ENCODE measurements around the gene ZNF385B. TPM values are rescaled to one million over a fixed set of nuclear protein-coding genes. Genes with fewer than 3 reads are reported as not detected.
A peak's percentile ranks its signal among the peaks of the same experiment; 100 is the strongest.

The ZNF385B gene
- total and polyA plus RNA-seq, 2 experiments from 2014 or later: 2.7 to 8.2 TPM

DNA sequence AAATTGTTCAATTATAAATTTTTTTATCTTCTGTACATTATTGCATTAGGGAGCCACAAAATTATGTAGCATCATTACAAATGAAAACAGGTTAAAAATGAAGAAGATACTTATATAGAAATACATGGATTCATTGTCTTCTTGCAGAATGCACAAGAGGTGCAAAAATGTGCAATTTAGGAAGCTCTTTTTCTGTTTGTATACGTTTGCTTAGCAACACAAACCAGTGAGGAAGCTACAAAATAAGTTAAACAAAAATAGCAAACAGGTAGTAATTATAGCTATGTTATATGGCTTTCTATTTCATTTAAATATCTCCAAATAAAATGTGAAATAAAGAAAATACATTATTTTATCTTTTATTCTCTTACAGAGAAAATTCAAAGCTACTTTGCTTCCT, 419.2 kb downstream of the ZNF385B start:
- H3K4me1 ChIP-seq (ENCODE audit: low read depth): peaks cover 20% of the 10 kb centered on the region
- no peaks in the 10 kb centered on the region for H3K36me3 ChIP-seq
- H3K27me3 ChIP-seq: no peaks in the 10 kb centered on the region
- no peak for DNase-seq (ENCODE audit: low read depth in 1 of 2, low spot score in 1 of 2)
- no peak overlapping the region for H3K4me3 ChIP-seq
- TF ChIP-seq CTCF (IDR thresholded peaks at IDR 0.05; ENCODE audit: low read depth, low read length): no peak
- no peaks in the 10 kb centered on the region for H3K9me3 ChIP-seq (ENCODE audit: low read depth)
- H3K27ac ChIP-seq: no peak overlapping the region

GRCh38 chr2:179441551-179441950, 419.9 kb downstream of the ZNF385B start:
- H3K4me1 ChIP-seq (ENCODE audit: low read depth): peaks cover 20% of the 10 kb centered on the region
- no peak for TF ChIP-seq CTCF (IDR thresholded peaks at IDR 0.05; ENCODE audit: low read depth, low read length)
- DNase-seq (ENCODE audit: low read depth in 1 of 2, low spot score in 1 of 2): no peak
- H3K36me3 ChIP-seq: no peaks in the 10 kb centered on the region
- no peak overlapping the region for H3K27ac ChIP-seq
- H3K4me3 ChIP-seq: no peak overlapping the region
- H3K27me3 ChIP-seq: no peaks in the 10 kb centered on the region
- no peaks in the 10 kb centered on the region for H3K9me3 ChIP-seq (ENCODE audit: low read depth)

GRCh38 chr2:179440642-179441251, 420.7 kb downstream of the ZNF385B start:
- no peak overlapping the region for H3K4me3 ChIP-seq
- H3K4me1 ChIP-seq (ENCODE audit: low read depth): peaks cover 20% of the 10 kb centered on the region
- H3K27ac ChIP-seq: no peak overlapping the region
- peak in 1 of 2 donors; percentile 61 for DNase-seq (ENCODE audit: low read depth in 1 of 2, low spot score in 1 of 2)
- H3K36me3 ChIP-seq: no peaks in the 10 kb centered on the region
- TF ChIP-seq CTCF (IDR thresholded peaks at IDR 0.05; ENCODE audit: low read depth, low read length): peak; percentile 68
- H3K9me3 ChIP-seq (ENCODE audit: low read depth): no peaks in the 10 kb centered on the region
- no peaks in the 10 kb centered on the region for H3K27me3 ChIP-seq

DNA sequence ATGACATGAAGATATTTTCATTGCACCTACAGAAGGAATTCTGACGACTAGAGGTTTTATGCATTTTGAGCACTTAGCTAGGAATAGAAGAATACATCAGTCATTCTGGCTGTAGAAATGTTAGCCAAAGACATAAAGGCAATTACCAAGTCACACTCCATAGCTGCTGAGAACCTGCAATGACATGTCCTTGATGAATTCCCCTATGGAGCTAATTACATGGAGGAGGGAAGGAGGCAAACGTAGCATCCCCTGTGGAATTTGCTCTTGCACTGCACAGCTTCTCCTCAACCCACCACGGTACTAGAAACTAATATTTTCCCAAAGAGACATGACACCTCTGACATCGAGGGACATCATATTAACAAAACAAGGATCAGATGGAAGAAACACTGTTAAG, 422.8 kb downstream of the ZNF385B start:
- no peak for DNase-seq (ENCODE audit: low read depth in 1 of 2, low spot score in 1 of 2)

GRCh38 chr2:179437430-179437829, 424.0 kb downstream of the ZNF385B start:
- Histone ChIP-seq H3K4me1 (ENCODE audit: low read depth) (peaks cover 4% of the 10 kb centered on the region), H3K9me3 (ENCODE audit: low read depth) (no peaks in the 10 kb centered on the region), H3K4me3 (no peak overlapping the region), H3K36me3 (no peaks in the 10 kb centered on the region), H3K27ac (no peak overlapping the region), H3K27me3 (no peaks in the 10 kb centered on the region)
- DNase-seq (ENCODE audit: low read depth in 1 of 2, low spot score in 1 of 2): no peak
- no peak for TF ChIP-seq CTCF (IDR thresholded peaks at IDR 0.05; ENCODE audit: low read depth, low read length)

More for the DNA sequence above, 422.8 kb downstream of the ZNF385B start:
- H3K27me3 ChIP-seq: no peaks in the 10 kb centered on the region
- TF ChIP-seq CTCF (IDR thresholded peaks at IDR 0.05; ENCODE audit: low read depth, low read length): no peak
- H3K4me3 ChIP-seq: no peak overlapping the region
- H3K27ac ChIP-seq: no peak overlapping the region
- peaks cover 15% of the 10 kb centered on the region for H3K4me1 ChIP-seq (ENCODE audit: low read depth)
- H3K9me3 ChIP-seq (ENCODE audit: low read depth): no peaks in the 10 kb centered on the region
- no peaks in the 10 kb centered on the region for H3K36me3 ChIP-seq
